ENCODE measurements around the gene RNLS. TPM values are rescaled to one million over a fixed set of nuclear protein-coding genes. Genes with fewer than 3 reads are reported as not detected.

Gene RNLS
- total RNA-seq, 1 donor from 2014 or later = 13.3 TPM

- H3K9me3 ChIP-seq = no peaks in the 10 kb centered on the region
- no peaks in the 10 kb centered on the region for H3K36me3 ChIP-seq
- H3K4me3 ChIP-seq = no peak overlapping the region
- intact Hi-C loops (cut with DNase I) = no loop called here
- H3K27ac ChIP-seq = peak overlapping the region; percentile 79
- H3K27me3 ChIP-seq = no peaks in the 10 kb centered on the region
- DNase-seq (ENCODE audit: extremely low spot score in 2 of 2) = no peak
- H3K4me1 ChIP-seq = peaks cover 48% of the 10 kb centered on the region
- TF ChIP-seq POLR2AphosphoS5 (IDR thresholded peaks at IDR 0.05; ENCODE audit: insufficient read depth in 1 of 2, low read depth in 1 of 2) (no peak), CTCF (IDR thresholded peaks at IDR 0.05) (no peak), POLR2A (IDR thresholded peaks at IDR 0.05) (no peak)
Observed at GRCh38 chr10:88244781-88245625, 338.1 kb downstream of the RNLS start.

- Histone ChIP-seq H3K27ac (peak overlapping the region; percentile 79), H3K4me3 (peak overlapping the region in 1 of 2 donors; percentile 11), H3K36me3 (no peaks in the 10 kb centered on the region), H3K27me3 (no peaks in the 10 kb centered on the region), H3K4me1 (peaks cover 53% of the 10 kb centered on the region), H3K9me3 (no peaks in the 10 kb centered on the region)
- no peak for TF ChIP-seq CTCF (IDR thresholded peaks at IDR 0.05)
- TF ChIP-seq POLR2A (IDR thresholded peaks at IDR 0.05) = no peak
- no peak for TF ChIP-seq POLR2AphosphoS5 (IDR thresholded peaks at IDR 0.05; ENCODE audit: insufficient read depth in 1 of 2, low read depth in 1 of 2)
- intact Hi-C loops (cut with DNase I) = no loop called here
- no peak for DNase-seq (ENCODE audit: extremely low spot score in 2 of 2)
Observed at GRCh38 chr10:88243836-88244730, 339.0 kb downstream of the RNLS start.

- Histone ChIP-seq H3K27ac (peak overlapping the region; percentile 79), H3K36me3 (no peaks in the 10 kb centered on the region), H3K4me1 (peaks cover 61% of the 10 kb centered on the region), H3K4me3 (peak overlapping the region in 1 of 2 donors; percentile 11), H3K27me3 (no peaks in the 10 kb centered on the region), H3K9me3 (no peaks in the 10 kb centered on the region)
- intact Hi-C loops (cut with DNase I) = no loop called here
- no peak for DNase-seq (ENCODE audit: extremely low spot score in 2 of 2)
- TF ChIP-seq POLR2AphosphoS5 (IDR thresholded peaks at IDR 0.05; ENCODE audit: insufficient read depth in 1 of 2, low read depth in 1 of 2) (no peak), POLR2A (IDR thresholded peaks at IDR 0.05) (no peak), CTCF (IDR thresholded peaks at IDR 0.05) (no peak)
Observed at GRCh38 chr10:88243202-88243744, 339.8 kb downstream of the RNLS start.

GRCh38 chr10:88241501-88241900 lies 341.6 kb downstream of the RNLS start:
- Histone ChIP-seq H3K4me1 (peaks cover 56% of the 10 kb centered on the region), H3K9me3 (no peaks in the 10 kb centered on the region), H3K4me3 (no peak overlapping the region), H3K27ac (no peak overlapping the region), H3K36me3 (no peaks in the 10 kb centered on the region), H3K27me3 (no peaks in the 10 kb centered on the region)
- intact Hi-C loops (cut with DNase I) = no loop called here
- TF ChIP-seq POLR2A (IDR thresholded peaks at IDR 0.05) (no peak), CTCF (IDR thresholded peaks at IDR 0.05) (no peak), POLR2AphosphoS5 (IDR thresholded peaks at IDR 0.05; ENCODE audit: insufficient read depth in 1 of 2, low read depth in 1 of 2) (no peak)
- no peak for DNase-seq (ENCODE audit: extremely low spot score in 2 of 2)

Data from vagina (tissue), 2 donors.